H1 (cell line): ENCODE data around the gene CDCA4. TPM values are rescaled to one million over a fixed set of nuclear protein-coding genes. Genes with fewer than 3 reads are reported as not detected.

Source experiments
- CTCF ChIA-PET: fragments of 300-600 bp; sonication (Branson Sonifier 250); formaldehyde crosslinking; loops from one replicate; lab custom pipeline; 2021; ENCODE audit not compliant: partially characterized antibody; lab: Charles Lee
- POLR2A ChIA-PET: fragments of 300-600 bp; sonication (Branson Sonifier 250); formaldehyde crosslinking; loops from one replicate; lab custom pipeline; 2021; ENCODE audit warnings: inconsistent platforms; ENCODE audit not compliant: partially characterized antibody; lab: Charles Lee
- DNase-seq, 2 experiments: peaks; one replicate each; pipeline versions ENCODE4 v3.0.0 to v3.0.0-alpha.2; 2010 to 2022; ENCODE audit warnings: low spot score in 2 of 2, low read depth in 1 of 2, mixed read lengths in 1 of 2
- FAIRE-seq: peaks from 2 replicates; lab custom pipeline; 2011; peaks lifted over from hg19 to GRCh38; lab: Jason Lieb, UNC
- H2AFZ ChIP-seq: 2 replicates; pipeline ENCODE4 v1.8.1; 2012; ENCODE audit warnings: low read length, inconsistent platforms
- H2AK5ac ChIP-seq: 2 replicates; pipeline ENCODE4 v1.6.1; 2013; ENCODE audit warnings: low read depth, low read length
- H2BK120ac ChIP-seq: replicated peaks from 2 replicates; pipeline ENCODE3; 2013; ENCODE audit warnings: low read depth, low read length, inconsistent platforms
- H2BK12ac ChIP-seq: 2 replicates; pipeline ENCODE4 v1.6.1; 2013; ENCODE audit warnings: low read depth, low read length
- H2BK15ac ChIP-seq: 2 replicates; pipeline ENCODE4 v1.6.1; 2013; ENCODE audit warnings: low read length
- H2BK20ac ChIP-seq: 2 replicates; pipeline ENCODE4 v1.6.1; 2013; ENCODE audit warnings: low read length
- H2BK5ac ChIP-seq: 2 replicates; pipeline ENCODE4 v1.6.1; 2013; ENCODE audit warnings: low read depth, low read length
- H3K14ac ChIP-seq: 2 replicates; pipeline ENCODE4 v1.6.1; 2013; ENCODE audit warnings: inconsistent platforms; ENCODE audit not compliant: insufficient read length
- H3K18ac ChIP-seq: 2 replicates; pipeline ENCODE4 v1.6.1; 2013; ENCODE audit warnings: low read length; ENCODE audit errors: extremely low read depth
- H3K23ac ChIP-seq: 2 replicates; pipeline ENCODE4 v1.6.1; 2013; ENCODE audit warnings: inconsistent platforms; ENCODE audit not compliant: insufficient read length
- H3K23me2 ChIP-seq: 2 replicates; pipeline ENCODE4 v1.6.1; 2013; ENCODE audit warnings: low read depth, low read length
- H3K27ac ChIP-seq: 2 replicates; pipeline ENCODE4 v1.6.1; 2011; ENCODE audit warnings: low read depth, low read length, inconsistent platforms
- H3K27me3 ChIP-seq, 4 experiments: replicated peaks in 1 of 4; 1 replicate in 1 of 4; 2 replicates in 3 of 4; pipeline versions ENCODE4 v1.6.1 to v1.8.1; 2011 to 2013; ENCODE audit warnings: low read length in 3 of 4, mild to moderate bottlenecking in 3 of 4, inconsistent platforms in 2 of 4, mixed read lengths in 2 of 4, moderate library complexity in 1 of 4; ENCODE audit not compliant: control insufficient read depth in 3 of 4, insufficient read depth in 3 of 4; ENCODE audit errors: extremely low read depth in 1 of 4
- H3K36me3 ChIP-seq, 4 experiments: 2 replicates each; pipeline versions ENCODE4 v1.6.1 to v1.8.1; 2011 to 2013; ENCODE audit warnings: mild to moderate bottlenecking in 4 of 4, low read length in 3 of 4, moderate library complexity in 2 of 4, control low read depth in 1 of 4, inconsistent platforms in 1 of 4; ENCODE audit not compliant: insufficient read depth in 4 of 4, control insufficient read depth in 2 of 4
- H3K4ac ChIP-seq: replicated peaks from 2 replicates; pipeline ENCODE3; 2013; ENCODE audit warnings: low read length, low read depth, mixed read lengths, inconsistent platforms; ENCODE audit not compliant: insufficient read length
- H3K4me1 ChIP-seq, 4 experiments: replicated peaks in 1 of 4; 1 replicate in 1 of 4; 2 replicates in 3 of 4; pipeline versions ENCODE4 v1.6.1 to v1.8.1; 2011 to 2013; ENCODE audit warnings: low read length in 3 of 4, inconsistent platforms in 2 of 4, mixed read lengths in 1 of 4; ENCODE audit not compliant: insufficient read depth in 4 of 4, control insufficient read depth in 3 of 4
- H3K4me2 ChIP-seq, 2 experiments: 2 replicates each; pipeline versions ENCODE4 v1.6.1 to v1.8.1; 2011 to 2013; ENCODE audit warnings: low read depth in 2 of 2, low read length in 2 of 2, control low read depth in 1 of 2, inconsistent platforms in 1 of 2, mild to moderate bottlenecking in 1 of 2; ENCODE audit not compliant: insufficient read depth in 1 of 2
- H3K4me3 ChIP-seq, 4 experiments: fragments of 200-600, 300-600 bp in 1 of 4; sonication (generic), shearing (Covaris generic), sonication (Bioruptor Twin) in 1 of 4; 2 replicates each; pipeline versions ENCODE4 v1.5.1 to v1.8.1; 2011 to 2016; ENCODE audit warnings: low read length in 4 of 4, low read depth in 3 of 4, control low read depth in 2 of 4, inconsistent platforms in 2 of 4, mild to moderate bottlenecking in 2 of 4, mixed read lengths in 1 of 4, moderate library complexity in 1 of 4; ENCODE audit not compliant: insufficient read depth in 2 of 4; ENCODE audit errors: extremely low read depth in 1 of 4
- H3K56ac ChIP-seq: replicated peaks from 2 replicates; pipeline ENCODE3; 2013; ENCODE audit warnings: low read depth, mild to moderate bottlenecking, mixed read lengths, low read length, inconsistent platforms; ENCODE audit not compliant: insufficient read length
- H3K79me1 ChIP-seq: 2 replicates; pipeline ENCODE4 v1.6.1; 2013; ENCODE audit warnings: low read depth, low read length, control low read depth
- H3K79me2 ChIP-seq, 2 experiments: 2 replicates each; pipeline versions ENCODE4 v1.6.1 to v1.8.1; 2012 to 2013; ENCODE audit warnings: low read length in 2 of 2, mild to moderate bottlenecking in 2 of 2, inconsistent platforms in 1 of 2; ENCODE audit not compliant: insufficient read depth in 2 of 2, control insufficient read depth in 1 of 2
- H3K9ac ChIP-seq, 4 experiments: replicated peaks in 1 of 4; 1 replicate in 1 of 4; 2 replicates in 3 of 4; pipeline versions ENCODE4 v1.6.1 to v1.8.1; 2011 to 2013; ENCODE audit warnings: low read depth in 3 of 4, low read length in 3 of 4, control low read depth in 2 of 4, mild to moderate bottlenecking in 2 of 4, moderate library complexity in 2 of 4, inconsistent platforms in 1 of 4; ENCODE audit errors: extremely low read depth in 1 of 4
- H3K9me3 ChIP-seq, 2 experiments: 2 replicates each; pipeline versions ENCODE4 v1.6.1 to v1.8.1; 2012 to 2013; ENCODE audit warnings: mild to moderate bottlenecking in 2 of 2, moderate library complexity in 2 of 2, control low read depth in 1 of 2, inconsistent platforms in 1 of 2, low read depth in 1 of 2, low read length in 1 of 2, mixed read lengths in 1 of 2; ENCODE audit not compliant: insufficient read depth in 2 of 2
- H4K20me1 ChIP-seq, 2 experiments: replicated peaks in 1 of 2; 2 replicates each; pipeline versions ENCODE3 to v1.8.1; 2011 to 2013; ENCODE audit warnings: inconsistent platforms in 2 of 2, low read length in 2 of 2, mild to moderate bottlenecking in 1 of 2; ENCODE audit not compliant: insufficient read depth in 2 of 2, control insufficient read depth in 1 of 2
- H4K5ac ChIP-seq: 2 replicates; pipeline ENCODE4 v1.6.1; 2013; ENCODE audit warnings: low read length, low read depth, mixed read lengths, inconsistent platforms; ENCODE audit not compliant: insufficient read length
- H4K8ac ChIP-seq: 2 replicates; pipeline ENCODE4 v1.8.0; 2013; ENCODE audit warnings: mild to moderate bottlenecking, moderate library complexity, low read length, inconsistent platforms; ENCODE audit not compliant: insufficient read depth; ENCODE audit errors: extremely low read depth
- H4K91ac ChIP-seq: replicated peaks from 2 replicates; pipeline ENCODE3; 2013; ENCODE audit warnings: low read length, mixed read lengths, inconsistent platforms; ENCODE audit not compliant: insufficient read length
- BCL11A ChIP-seq, 2 experiments: IDR thresholded peaks; one replicate each; pipeline ENCODE4 v1.6.1; 2011; ENCODE audit warnings: low read depth in 2 of 2, low read length in 2 of 2, mild to moderate bottlenecking in 2 of 2
- EP300 ChIP-seq, 2 experiments: IDR thresholded peaks; 1 replicate in 1 of 2; 2 replicates in 1 of 2; pipeline ENCODE4 v1.6.1; 2011 to 2012; ENCODE audit warnings: low read depth in 2 of 2, low read length in 2 of 2, mild to moderate bottlenecking in 2 of 2, borderline replicate concordance in 1 of 2, inconsistent platforms in 1 of 2, moderate library complexity in 1 of 2
- FOSL1 ChIP-seq: IDR thresholded peaks from 2 replicates; pipeline ENCODE4 v1.6.1; 2011; ENCODE audit warnings: mild to moderate bottlenecking, low read depth, low read length, moderate library complexity; ENCODE audit not compliant: insufficient read depth
- JUND ChIP-seq: IDR thresholded peaks from 2 replicates; pipeline ENCODE4 v1.6.1; 2011; ENCODE audit warnings: mild to moderate bottlenecking, improper control_type of control experiment, low read length
- KDM1A ChIP-seq: fragments of 200-600, 300-600 bp; sonication (generic); IDR thresholded peaks from 2 replicates; pipeline ENCODE4 v1.7.1; 2016; ENCODE audit warnings: mild to moderate bottlenecking, low read length, borderline replicate concordance
- KDM5A ChIP-seq: fragments of 200-600 bp; IDR thresholded peaks from 2 replicates; pipeline ENCODE4 v1.7.1; 2012; ENCODE audit warnings: mild to moderate bottlenecking, low read length, inconsistent platforms, mixed read lengths
- MAX ChIP-seq: IDR thresholded peaks from 2 replicates; pipeline ENCODE4 v1.6.1; 2012; ENCODE audit warnings: inconsistent platforms
- NRF1 ChIP-seq: IDR thresholded peaks from 2 replicates; pipeline ENCODE4 v1.6.1; 2011; ENCODE audit warnings: mild to moderate bottlenecking, low read depth, low read length, improper control_type of control experiment
- POU5F1 ChIP-seq: IDR thresholded peaks from 2 replicates; pipeline ENCODE4 v1.6.1; 2011; ENCODE audit warnings: low read depth, mild to moderate bottlenecking, low read length, moderate library complexity
- SAP30 ChIP-seq: fragments of 300-600 bp; sonication (generic); IDR thresholded peaks from 2 replicates; pipeline ENCODE4 v1.7.1; 2012; ENCODE audit warnings: low read length, moderate library complexity, mild to moderate bottlenecking, inconsistent platforms; ENCODE audit not compliant: insufficient read depth, insufficient replicate concordance
- SIRT6 ChIP-seq: IDR thresholded peaks from one replicate; pipeline ENCODE4 v1.7.1; 2012; ENCODE audit warnings: low read length, inconsistent platforms
- SRF ChIP-seq: IDR thresholded peaks from 2 replicates; pipeline ENCODE4 v1.6.1; 2011; ENCODE audit warnings: mild to moderate bottlenecking, low read depth, low read length, moderate library complexity
- TAF1 ChIP-seq: IDR thresholded peaks from 2 replicates; pipeline ENCODE4 v1.6.1; 2011; ENCODE audit warnings: mild to moderate bottlenecking, low read depth, low read length
- WGBS, 2 experiments: shearing (Covaris generic) in 1 of 2; methylation state at CpG; one replicate each; pipeline versions ENCODE4 v1.1.6 to v1.1.7; 2013 to 2015; ENCODE audit warnings: low lambda C conversion rate in 2 of 2, mixed read lengths in 2 of 2, inconsistent platforms in 1 of 2, low coverage in 1 of 2, missing lambda C conversion rate in 1 of 2; ENCODE audit not compliant: insufficient replicate concordance in 2 of 2, insufficient coverage in 1 of 2, insufficient read length in 1 of 2; ENCODE audit errors: extremely low coverage in 1 of 2, missing lambda C conversion rate in 1 of 2; 5-methylcytosine and 5-hydroxymethylcytosine counted together
- polyA plus RNA-seq, 7 experiments: library from polyadenylated mRNA; depleted of rRNA in 3 of 7; stranded (reverse) in 5 of 7; unstranded in 2 of 7; fragments of >200 nt in 5 of 7; fragments of 200-250 nt in 2 of 7; gene quantifications; 1 replicate in 5 of 7; 2 replicates in 1 of 7; 4 replicates in 1 of 7; pipeline versions ENCODE4 v1.2.1 to v1.2.3, GENCODE V29; 2011 to 2013; ENCODE audit warnings: missing spikeins in 2 of 7, mixed read lengths in 2 of 7
- total RNA-seq: library from RNA; stranded (reverse); fragmentation: NEBNext Ultra II Directional; extraction: Animal tissue kit (Norgen Biotek cat#: 25700); gene quantifications from 2 replicates; pipeline ENCODE4 v1.2.1, GENCODE V29; 2021

Gene CDCA4
- total and polyA plus RNA-seq, 2 of the 8 experiments (the other 6 are each of a cell fraction or from before 2014, with no cell fraction given) = 49.9 to 62.4 TPM

- Histone ChIP-seq H3K4me2 (no peak overlapping the region), H4K20me1 (no peaks in the 10 kb centered on the region), H3K23ac (no peak overlapping the region), H4K91ac (no peak overlapping the region), H2AFZ (no peak overlapping the region), H4K8ac (no peak overlapping the region; the same call in 1 of the 2 replicates), H3K27ac (no peak overlapping the region), H3K9ac (no peak overlapping the region), H3K23me2 (no peaks in the 10 kb centered on the region), H2BK20ac (no peak overlapping the region), H2BK120ac (no peak overlapping the region), H2BK12ac (no peak overlapping the region), H3K14ac (no peak overlapping the region), H2AK5ac (no peak overlapping the region), H3K9me3 (no peaks in the 10 kb centered on the region), H2BK5ac (no peak overlapping the region), H3K4me3 (no peak overlapping the region), H3K79me1 (no peaks in the 10 kb centered on the region), H3K79me2 (no peaks in the 10 kb centered on the region), H3K56ac (no peak overlapping the region), H4K5ac (no peak overlapping the region), H3K36me3 (no peaks in the 10 kb centered on the region), H2BK15ac (no peak overlapping the region), H3K4me1 (0 out of 7 replicates have a peak, but pooled peaks cover 0 to 2% (median 0%) of the 10 kb centered on the region in 4 experiments), H3K4ac (no peak overlapping the region), H3K27me3 (no peaks in the 10 kb centered on the region), H3K18ac (no peak overlapping the region)
- 91% methylated on average over 5 of the region's 5 CpGs; no CpG with 5 or more reads in 1 of the 2 experiments for WGBS, 2 experiments
- POLR2A ChIA-PET = interaction anchor here (1.5 to 2.2 kb wide), 3 partner anchors 9 to 19 kb away, joined by 3 to 10 read pairs (median 5); no protein-coding TSS in a partner anchor
- CTCF ChIA-PET = interaction anchor here (0.6 to 1.4 kb wide), 5 partner anchors 9 to 59 kb away, joined by 3 to 5 read pairs (median 4); no protein-coding TSS in a partner anchor
- no peak for DNase-seq
- no peak for TF ChIP-seq SAP30
- no peak for TF ChIP-seq FOSL1
- no peak for TF ChIP-seq MAX
- no peak for TF ChIP-seq KDM1A
- TF ChIP-seq TAF1 = no peak
- no peak for TF ChIP-seq EP300 (IDR thresholded peaks at IDR 0.05; ENCODE audit: borderline replicate concordance in 1 of 2, low read depth in 2 of 2, low read length in 2 of 2)
- no peak for TF ChIP-seq SRF
- no peak for TF ChIP-seq KDM5A
- no peak for TF ChIP-seq JUND
- TF ChIP-seq NRF1 = no peak
- TF ChIP-seq POU5F1 = no peak
- no peak for TF ChIP-seq BCL11A (IDR thresholded peaks at IDR 0.05; ENCODE audit: low read depth in 2 of 2, low read length in 2 of 2)
- TF ChIP-seq SIRT6 = no peak
- FAIRE-seq = no peak
Measured at GRCh38 chr14:104998801-104999200, 22.1 kb downstream of the CDCA4 start.
